Tibial nerve (tissue), 4 donors: ENCODE measurements around the gene LAMP5. TPM values are rescaled to one million over a fixed set of nuclear protein-coding genes. Genes with fewer than 3 reads are reported as not detected.
A peak's percentile ranks its signal among the peaks of the same experiment; 100 is the strongest.

Experiments used
- DNase-seq, 2 donors: peaks; one replicate each; pipeline ENCODE4 v3.0.0-alpha.2; 2019; ENCODE audit warnings: low spot score in 2 of 2
- H3K27ac ChIP-seq, 4 donors: fragments of 200-600 bp; sonication (generic) in 3 of 4; one replicate each; pipeline ENCODE4 v1.5.1; 2017 to 2019; ENCODE audit warnings: mild to moderate bottlenecking in 1 of 4
- H3K27me3 ChIP-seq, 2 donors: fragments of 200-600 bp; sonication (generic) in 1 of 2; one replicate each; pipeline versions ENCODE4 v1.5.1 to v1.6.0; 2017 to 2019
- H3K36me3 ChIP-seq, 3 donors: fragments of 200-600 bp; sonication (generic); one replicate each; pipeline ENCODE4 v1.5.1; 2018 to 2019
- H3K4me1 ChIP-seq, 4 donors: fragments of 200-600 bp; sonication (generic) in 3 of 4; one replicate each; pipeline ENCODE4 v1.5.1; 2017 to 2019
- H3K4me3 ChIP-seq, 4 donors: fragments of 200-600 bp; sonication (generic) in 3 of 4; one replicate each; pipeline ENCODE4 v1.5.1; 2017 to 2019; ENCODE audit warnings: mild to moderate bottlenecking in 1 of 4, moderate library complexity in 1 of 4
- H3K9me3 ChIP-seq, 4 donors: fragments of 200-600 bp; sonication (generic) in 3 of 4; one replicate each; pipeline ENCODE4 v1.5.1; 2017 to 2019
- EP300 ChIP-seq, 2 donors: sonication (generic); formaldehyde crosslinking; IDR thresholded peaks; one replicate each; pipeline ENCODE4 v1.6.1; 2017; ENCODE audit warnings: antibody characterized with exemption in 2 of 2, mild to moderate bottlenecking in 1 of 2
- POLR2A ChIP-seq, 2 donors: fragments of 450-650 bp; IDR thresholded peaks; one replicate each; pipeline ENCODE4 v1.6.1; 2017; ENCODE audit warnings: antibody characterized with exemption in 2 of 2, mild to moderate bottlenecking in 2 of 2, moderate library complexity in 2 of 2
- WGBS, 2 donors: methylation state at CpG; one replicate each; pipeline ENCODE4 v1.1.5; 2018; 5-methylcytosine and 5-hydroxymethylcytosine counted together
- total RNA-seq, 4 donors: library from RNA; depleted of rRNA; stranded (reverse); fragments of >200 nt; gene quantifications; one replicate each; pipeline ENCODE4 v1.1.0, GENCODE V29; 2016
- TF ChIP-seq, protein P1 (sequence below), 5 experiments: fragments of 200-600 bp in 3 of 5; fragments of 450-650 bp in 2 of 5; sonication (generic) in 3 of 5; IDR thresholded peaks; one replicate each; pipeline ENCODE4 v1.5.1; 2016 to 2019; ENCODE audit warnings: antibody characterized with exemption in 5 of 5, mild to moderate bottlenecking in 3 of 5, moderate library complexity in 2 of 5

The LAMP5 gene
- total RNA-seq, 4 donors from 2014 or later = 0.21 to 0.59 (median 0.44) TPM; not detected in 1

DNA sequence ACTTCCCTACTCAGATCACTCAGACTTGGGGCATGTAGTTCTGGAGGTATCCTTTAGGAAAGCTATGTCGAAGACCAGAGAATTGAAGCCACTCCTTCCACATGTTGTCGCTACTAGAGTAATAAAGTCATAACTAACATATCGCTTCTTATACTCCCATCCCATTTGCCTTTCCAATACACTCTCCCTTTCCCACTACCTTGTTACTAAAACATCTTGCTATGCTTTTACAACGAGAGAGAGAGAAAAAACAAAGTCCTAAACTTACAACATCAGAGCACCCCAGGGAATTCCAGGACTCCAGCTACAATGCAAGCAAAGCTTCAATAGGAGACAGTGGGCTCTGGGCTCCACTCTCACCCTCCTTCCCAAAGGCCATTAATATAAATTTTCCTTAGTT lies 5.1 kb upstream of the LAMP5 start:
- Histone ChIP-seq H3K27ac (no peak overlapping the region), H3K4me1 (peaks cover 0 to 32% (median 6%) of the 10 kb centered on the region in 4 donors), H3K9me3 (no peaks in the 10 kb centered on the region), H3K27me3 (peaks cover 0 to 60% of the 10 kb centered on the region in 2 donors), H3K36me3 (no peaks in the 10 kb centered on the region), H3K4me3 (no peak overlapping the region)
- TF ChIP-seq EP300 (IDR thresholded peaks at IDR 0.05) (no peak), POLR2A (IDR thresholded peaks at IDR 0.05) (no peak)
- TF ChIP-seq, protein P1, sequence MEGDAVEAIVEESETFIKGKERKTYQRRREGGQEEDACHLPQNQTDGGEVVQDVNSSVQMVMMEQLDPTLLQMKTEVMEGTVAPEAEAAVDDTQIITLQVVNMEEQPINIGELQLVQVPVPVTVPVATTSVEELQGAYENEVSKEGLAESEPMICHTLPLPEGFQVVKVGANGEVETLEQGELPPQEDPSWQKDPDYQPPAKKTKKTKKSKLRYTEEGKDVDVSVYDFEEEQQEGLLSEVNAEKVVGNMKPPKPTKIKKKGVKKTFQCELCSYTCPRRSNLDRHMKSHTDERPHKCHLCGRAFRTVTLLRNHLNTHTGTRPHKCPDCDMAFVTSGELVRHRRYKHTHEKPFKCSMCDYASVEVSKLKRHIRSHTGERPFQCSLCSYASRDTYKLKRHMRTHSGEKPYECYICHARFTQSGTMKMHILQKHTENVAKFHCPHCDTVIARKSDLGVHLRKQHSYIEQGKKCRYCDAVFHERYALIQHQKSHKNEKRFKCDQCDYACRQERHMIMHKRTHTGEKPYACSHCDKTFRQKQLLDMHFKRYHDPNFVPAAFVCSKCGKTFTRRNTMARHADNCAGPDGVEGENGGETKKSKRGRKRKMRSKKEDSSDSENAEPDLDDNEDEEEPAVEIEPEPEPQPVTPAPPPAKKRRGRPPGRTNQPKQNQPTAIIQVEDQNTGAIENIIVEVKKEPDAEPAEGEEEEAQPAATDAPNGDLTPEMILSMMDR (IDR thresholded peaks at IDR 0.05) = no peak
- WGBS, 2 donors = 47 to 59% methylated on average over 4 of the region's 4 CpGs
- no peak for DNase-seq

DNA sequence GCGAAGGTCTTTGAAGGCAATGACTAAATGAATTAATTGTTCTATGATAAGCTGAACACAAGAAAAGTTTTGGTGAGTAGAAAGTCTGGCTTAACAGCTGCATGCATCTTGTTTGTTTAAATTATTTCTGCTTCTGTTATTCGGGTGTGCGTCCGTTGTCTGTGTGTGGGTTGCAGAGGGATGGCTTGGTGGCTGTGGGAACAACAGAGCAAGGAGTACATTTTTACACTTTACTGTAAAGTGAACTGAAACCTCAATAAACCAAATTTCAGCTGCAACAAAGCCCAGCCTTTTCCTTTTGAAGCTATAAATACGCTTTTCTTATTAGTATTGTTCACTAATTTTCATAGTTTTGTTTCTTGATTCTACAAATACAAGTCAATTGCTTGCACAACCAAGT lies 3.5 kb upstream of the LAMP5 start:
- peaks cover 0 to 69% of the 10 kb centered on the region in 2 donors for H3K27me3 ChIP-seq
- H3K9me3 ChIP-seq = no peaks in the 10 kb centered on the region
- WGBS, 2 donors = 61 to 66% methylated on average over 5 of the region's 5 CpGs
- peaks cover 0 to 48% (median 12%) of the 10 kb centered on the region in 4 donors for H3K4me1 ChIP-seq
- TF ChIP-seq EP300 (IDR thresholded peaks at IDR 0.05) = no peak
- no peak for TF ChIP-seq POLR2A (IDR thresholded peaks at IDR 0.05)
- TF ChIP-seq, protein P1 (IDR thresholded peaks at IDR 0.05) = no peak
- no peak overlapping the region for H3K27ac ChIP-seq
- H3K36me3 ChIP-seq = no peaks in the 10 kb centered on the region
- no peak for DNase-seq
- H3K4me3 ChIP-seq = no peak overlapping the region

DNA sequence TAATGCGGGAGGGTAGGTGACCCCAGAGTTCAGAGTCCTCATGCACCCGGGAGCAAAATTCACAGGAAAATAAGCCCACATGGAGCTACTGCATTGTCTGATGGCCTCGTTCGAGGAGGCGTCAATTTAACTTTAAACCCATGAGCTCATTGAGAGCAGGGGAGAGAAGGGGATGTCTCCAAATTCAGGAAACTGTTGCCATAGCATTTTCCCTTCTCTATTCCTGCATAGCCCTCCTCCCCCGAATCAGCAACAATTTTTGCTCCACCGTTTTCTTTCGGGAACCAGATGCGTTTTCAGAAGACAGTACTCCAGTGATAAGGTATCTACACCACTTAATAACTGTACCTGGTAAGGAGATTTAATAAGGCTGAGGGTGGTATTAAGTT lies 324 bp upstream of the LAMP5 start:
- no peak for DNase-seq
- no peak overlapping the region for H3K27ac ChIP-seq
- no peaks in the 10 kb centered on the region for H3K36me3 ChIP-seq
- peaks cover 0 to 32% (median 8%) of the 10 kb centered on the region in 4 donors for H3K4me1 ChIP-seq
- H3K4me3 ChIP-seq = no peak overlapping the region
- WGBS, 2 donors = 11 to 17% methylated on average over 9 of the region's 9 CpGs
- H3K9me3 ChIP-seq = no peaks in the 10 kb centered on the region
- H3K27me3 ChIP-seq = peaks cover 0 to 62% of the 10 kb centered on the region in 2 donors
- TF ChIP-seq POLR2A (IDR thresholded peaks at IDR 0.05) (no peak), EP300 (IDR thresholded peaks at IDR 0.05) (no peak)
- TF ChIP-seq, protein P1 (IDR thresholded peaks at IDR 0.05) = no peak

DNA sequence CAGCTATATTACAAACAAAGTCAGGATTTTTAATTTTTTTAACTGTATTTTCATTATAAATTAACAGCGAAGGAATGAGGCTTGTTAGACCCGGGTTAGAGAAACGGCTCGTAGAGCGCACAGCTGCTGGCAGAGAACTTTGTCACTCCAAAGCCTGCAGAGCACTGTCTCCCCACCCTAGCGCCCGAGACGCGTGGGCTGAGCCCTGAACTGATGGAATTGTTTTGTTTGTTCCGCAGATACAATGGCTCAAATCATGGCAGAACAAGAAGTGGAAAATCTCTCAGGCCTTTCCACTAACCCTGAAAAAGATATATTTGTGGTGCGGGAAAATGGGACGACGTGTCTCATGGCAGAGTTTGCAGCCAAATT lies 810 bp downstream of the LAMP5 start:
- DNase-seq = no peak
- peaks cover 0 to 63% of the 10 kb centered on the region in 2 donors for H3K27me3 ChIP-seq

DNA sequence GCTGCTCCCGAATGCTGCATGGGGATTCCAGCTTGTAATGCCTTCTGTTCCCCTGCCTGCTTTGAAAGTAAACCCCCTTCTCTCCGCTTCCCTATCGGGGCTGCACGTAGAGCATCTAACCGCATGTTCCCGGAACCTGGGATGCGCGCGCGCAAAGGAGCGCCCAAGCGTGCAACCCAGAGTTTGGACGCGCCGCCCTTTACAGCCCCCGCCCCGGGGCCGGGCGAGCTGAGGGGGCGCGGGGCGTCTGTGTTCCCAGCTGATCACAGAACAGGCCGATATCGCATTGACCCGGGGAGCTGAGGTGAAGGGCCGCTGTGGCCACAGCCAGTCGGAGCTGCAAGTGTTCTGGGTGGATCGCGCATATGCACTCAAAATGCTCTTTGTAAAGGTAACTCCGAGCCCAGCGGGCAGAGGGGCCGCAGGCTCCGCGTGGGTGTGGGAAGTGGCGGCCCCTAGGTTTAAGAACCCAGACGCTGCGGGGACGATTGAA lies 1.4 kb downstream of the LAMP5 start:
- H3K36me3 ChIP-seq = no peaks in the 10 kb centered on the region
- DNase-seq = no peak
- TF ChIP-seq, protein P1 (IDR thresholded peaks at IDR 0.05) = no peak
- TF ChIP-seq EP300 (IDR thresholded peaks at IDR 0.05) = no peak
- no peak for TF ChIP-seq POLR2A (IDR thresholded peaks at IDR 0.05)
- H3K27ac ChIP-seq = no peak overlapping the region
- 7 to 8% methylated on average over 33 to 36 of the region's 38 CpGs for WGBS, 2 donors
- peaks cover 0 to 32% (median 8%) of the 10 kb centered on the region in 4 donors for H3K4me1 ChIP-seq
- peak overlapping the region in 2 of 4 donors; percentile 6 to 49 for H3K4me3 ChIP-seq
- peaks cover 0 to 67% of the 10 kb centered on the region in 2 donors for H3K27me3 ChIP-seq
- H3K9me3 ChIP-seq = no peaks in the 10 kb centered on the region

More for the DNA sequence above, 810 bp downstream of the LAMP5 start:
- no peaks in the 10 kb centered on the region for H3K36me3 ChIP-seq
- peaks cover 0 to 32% (median 8%) of the 10 kb centered on the region in 4 donors for H3K4me1 ChIP-seq
- H3K4me3 ChIP-seq = peak overlapping the region in 2 of 4 donors; percentile 6 to 49
- TF ChIP-seq POLR2A (IDR thresholded peaks at IDR 0.05) = no peak
- TF ChIP-seq EP300 (IDR thresholded peaks at IDR 0.05) = no peak
- TF ChIP-seq, protein P1 (IDR thresholded peaks at IDR 0.05) = no peak
- H3K27ac ChIP-seq = no peak overlapping the region
- no peaks in the 10 kb centered on the region for H3K9me3 ChIP-seq
- WGBS, 2 donors = 4 to 6% methylated on average over 13 of the region's 13 CpGs
